RWPE1 (cell line): ENCODE results near the gene BEND2.

Experiments
- CTCF ChIA-PET: fragments of 350-600 bp; sonication (Branson Sonifier 250); formaldehyde crosslinking; extraction: SDS; loops from one replicate; lab custom pipeline; 2021; lab: Yijun Ruan, JAX
- POLR2A ChIA-PET: fragments of 400-600 bp; formaldehyde crosslinking; extraction: SDS; loops from one replicate; lab custom pipeline; 2020; ENCODE audit warnings: antibody characterized with exemption; ENCODE audit not compliant: low non-redundant PET; lab: Yijun Ruan, JAX
- DNase-seq: peaks from one replicate; pipeline ENCODE4 v3.0.0; 2012; ENCODE audit warnings: low spot score
- H3K27ac ChIP-seq: fragments of 450-650 bp; 2 replicates; pipeline ENCODE4 v1.5.1; 2017
- TF ChIP-seq, protein P1 (sequence below): fragments of 450-650 bp; conservative IDR thresholded peaks from 2 replicates; pipeline ENCODE4 v1.5.1; 2017; ENCODE audit warnings: low read depth, mild to moderate bottlenecking

The BEND2 gene

DNA sequence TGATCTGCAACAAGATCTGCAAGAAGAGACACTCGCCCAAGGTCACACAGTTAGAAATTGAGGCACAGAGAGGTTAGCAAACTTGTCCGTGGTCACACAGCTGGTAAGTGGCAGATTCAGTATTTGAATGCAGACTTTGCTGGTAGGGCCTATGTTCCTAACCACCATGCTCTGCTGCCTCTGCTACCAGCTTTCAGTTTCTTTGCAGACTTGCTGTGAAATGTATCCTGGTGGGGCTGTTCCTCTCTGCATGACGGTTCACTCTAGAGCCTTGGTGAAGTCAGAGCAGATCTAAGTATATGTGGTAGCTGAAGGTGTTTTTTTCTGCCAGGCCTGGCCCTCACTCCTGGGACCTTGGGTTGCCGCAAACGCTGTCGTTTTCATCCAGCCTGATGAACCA lies 87.1 kb downstream of the BEND2 start:
- no peak for DNase-seq
- H3K27ac ChIP-seq: no peak overlapping the region
- ChIA-PET POLR2A (no interaction called here), CTCF (no interaction called here)
- TF ChIP-seq, protein P1, sequence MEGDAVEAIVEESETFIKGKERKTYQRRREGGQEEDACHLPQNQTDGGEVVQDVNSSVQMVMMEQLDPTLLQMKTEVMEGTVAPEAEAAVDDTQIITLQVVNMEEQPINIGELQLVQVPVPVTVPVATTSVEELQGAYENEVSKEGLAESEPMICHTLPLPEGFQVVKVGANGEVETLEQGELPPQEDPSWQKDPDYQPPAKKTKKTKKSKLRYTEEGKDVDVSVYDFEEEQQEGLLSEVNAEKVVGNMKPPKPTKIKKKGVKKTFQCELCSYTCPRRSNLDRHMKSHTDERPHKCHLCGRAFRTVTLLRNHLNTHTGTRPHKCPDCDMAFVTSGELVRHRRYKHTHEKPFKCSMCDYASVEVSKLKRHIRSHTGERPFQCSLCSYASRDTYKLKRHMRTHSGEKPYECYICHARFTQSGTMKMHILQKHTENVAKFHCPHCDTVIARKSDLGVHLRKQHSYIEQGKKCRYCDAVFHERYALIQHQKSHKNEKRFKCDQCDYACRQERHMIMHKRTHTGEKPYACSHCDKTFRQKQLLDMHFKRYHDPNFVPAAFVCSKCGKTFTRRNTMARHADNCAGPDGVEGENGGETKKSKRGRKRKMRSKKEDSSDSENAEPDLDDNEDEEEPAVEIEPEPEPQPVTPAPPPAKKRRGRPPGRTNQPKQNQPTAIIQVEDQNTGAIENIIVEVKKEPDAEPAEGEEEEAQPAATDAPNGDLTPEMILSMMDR: no peak

DNA sequence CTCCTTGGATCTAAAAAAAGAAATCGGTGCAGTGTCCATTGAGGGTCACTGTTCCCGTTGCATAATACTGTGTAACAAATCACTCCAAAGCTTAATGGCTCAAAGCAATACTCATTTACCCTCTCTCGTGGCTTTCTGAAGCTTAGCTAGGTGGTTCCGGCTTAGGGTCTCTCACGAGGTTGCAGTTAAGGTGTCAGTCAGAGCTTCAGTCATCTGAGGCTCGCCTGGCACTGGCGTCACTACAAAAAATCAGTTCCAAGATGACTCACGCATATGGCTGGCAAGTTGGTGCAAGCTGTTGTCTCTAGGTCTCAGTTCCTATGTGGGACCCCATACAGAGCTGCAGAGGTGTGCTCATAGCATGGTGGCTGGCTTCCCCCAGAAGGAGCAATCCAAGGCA lies 91.0 kb downstream of the BEND2 start:
- TF ChIP-seq, protein P1: no peak
- H3K27ac ChIP-seq: no peak overlapping the region
- ChIA-PET POLR2A (no interaction called here), CTCF (no interaction called here)
- no peak for DNase-seq

DNA sequence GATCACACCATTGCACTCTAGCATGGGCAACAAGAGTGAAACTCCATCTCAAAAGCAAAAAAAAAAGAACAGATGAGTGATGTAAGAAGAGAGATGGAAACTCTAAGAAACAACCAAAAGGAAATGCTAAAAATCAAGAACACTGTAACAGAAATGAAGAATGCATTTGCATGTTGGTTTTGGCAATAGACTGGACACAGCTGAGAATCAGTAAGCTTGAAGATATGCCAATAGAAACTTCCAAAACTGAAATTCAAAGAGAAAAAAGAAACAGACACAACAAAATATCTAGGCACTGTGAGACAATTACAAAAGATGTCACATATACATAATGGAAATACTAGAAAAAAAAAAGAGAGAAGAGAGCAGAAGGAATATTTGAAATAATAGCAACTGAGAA lies 93.7 kb downstream of the BEND2 start:
- TF ChIP-seq, protein P1: no peak
- ChIA-PET CTCF (no interaction called here), POLR2A (no interaction called here)
- DNase-seq: no peak
- no peak overlapping the region for H3K27ac ChIP-seq

DNA sequence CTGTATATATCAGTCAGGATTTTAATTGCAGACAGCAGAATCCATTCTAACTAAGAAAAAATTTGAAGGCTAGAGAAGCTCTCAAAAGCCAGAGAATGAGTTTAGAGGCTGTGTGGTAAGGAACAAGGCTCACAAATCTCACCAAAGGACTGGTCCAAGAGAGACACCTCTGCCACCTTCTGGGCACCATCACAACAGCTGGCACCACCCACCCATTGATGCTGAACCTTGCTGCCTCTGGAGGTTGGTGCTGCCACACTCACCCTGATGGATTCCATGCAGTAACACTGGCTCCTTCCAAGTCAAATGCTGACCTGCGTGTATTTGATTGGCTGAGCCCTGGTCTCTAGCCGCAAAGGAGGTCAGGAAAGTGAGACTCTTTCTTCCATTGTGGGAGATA lies 100.8 kb downstream of the BEND2 start:
- ChIA-PET CTCF (no interaction called here), POLR2A (no interaction called here)
- no peak for DNase-seq
- no peak overlapping the region for H3K27ac ChIP-seq
- TF ChIP-seq, protein P1: no peak
